ENCODE measurements around the gene POR.
"Not testable (repeated sequence)": the region's sequence is repeated elsewhere in the genome, so short reads cannot be mapped to it uniquely, and the experiment has no call there.

The POR gene

DNA sequence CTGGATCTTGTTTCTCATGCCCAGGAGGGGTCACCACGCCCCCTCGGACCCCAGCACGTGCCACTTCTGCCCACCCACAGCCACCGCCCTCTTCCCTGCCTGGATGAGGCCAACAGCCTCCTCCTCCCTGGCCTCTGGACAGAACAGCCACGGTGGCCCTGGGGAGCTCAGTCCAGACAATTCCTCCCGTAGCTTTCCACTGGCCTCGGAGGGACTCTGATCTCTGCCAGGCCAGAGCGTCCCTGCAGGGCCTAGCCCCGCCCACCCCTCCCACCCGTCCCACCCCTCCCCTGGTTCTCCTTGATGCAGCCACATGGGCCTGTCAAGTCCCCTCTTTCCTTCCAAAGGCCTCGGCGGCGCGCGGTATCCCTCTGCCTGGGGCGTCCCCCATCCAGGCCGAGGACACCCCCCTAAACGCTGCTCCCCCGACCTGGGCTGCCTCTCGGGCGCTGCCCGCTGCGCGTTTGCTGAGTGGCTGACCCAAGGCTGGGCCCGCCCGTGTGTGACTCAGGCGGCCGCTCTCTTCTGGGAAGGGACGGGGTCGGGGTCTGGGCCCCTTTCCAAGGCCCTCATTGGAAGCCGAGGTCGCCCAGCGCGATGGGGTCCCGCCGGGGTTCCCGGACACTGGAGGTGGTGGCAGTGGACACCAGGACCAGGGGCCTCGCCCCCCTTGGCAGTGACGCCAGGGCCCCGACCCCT, 78.9 kb downstream of the POR start:
- peaks cover 14% of the 10 kb centered on the region for H3K36me3 ChIP-seq (ENCODE audit: insufficient read depth, low read length)
- H3K4me1 ChIP-seq (ENCODE audit: insufficient read depth, low read length): peaks cover 15% of the 10 kb centered on the region
- H3K9me3 ChIP-seq (ENCODE audit: low read length): no peaks in the 10 kb centered on the region

DNA sequence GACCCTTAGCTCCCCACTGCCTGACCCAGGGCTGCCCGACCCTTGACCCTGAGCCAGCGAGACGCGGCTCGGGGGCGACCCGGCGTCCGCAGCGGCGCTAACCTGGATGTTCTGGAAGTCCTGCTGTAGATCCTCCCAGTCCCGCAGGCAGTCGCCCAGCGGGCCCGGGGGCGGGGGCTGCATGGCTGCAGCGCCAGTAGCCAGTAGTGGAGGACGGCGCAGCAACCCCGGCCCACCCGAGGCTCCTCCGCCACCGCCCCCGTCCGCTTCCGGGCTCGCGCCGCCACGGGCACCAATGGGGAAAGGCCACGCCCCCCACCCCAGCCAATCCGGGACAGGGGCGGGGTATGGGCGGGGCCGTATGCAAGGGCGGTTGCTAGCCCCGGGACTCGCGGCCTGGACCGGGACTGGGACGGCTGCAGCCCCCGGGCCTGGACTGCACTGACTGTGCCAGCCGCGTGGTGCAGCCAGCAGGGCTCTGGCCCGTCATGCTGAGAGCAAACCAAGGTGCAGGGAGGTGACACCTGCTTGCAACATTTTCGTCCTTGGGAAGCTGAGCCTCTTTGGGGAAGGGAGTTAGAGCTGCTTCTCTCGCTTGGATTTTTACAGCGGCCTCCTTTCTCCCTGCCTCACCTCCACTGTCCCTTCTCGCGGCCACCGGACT, 79.6 kb downstream of the POR start, which contains the start of gene TMEM120A:
Gene TMEM120A (minus strand): TSS at position 208 of the 664 bp plus-strand sequence. CDS start 25 bp downstream, at position 183.
- Histone ChIP-seq H3K27me3 (ENCODE audit: insufficient read depth, low read length) (no peaks in the 10 kb centered on the region), H3K4me1 (ENCODE audit: insufficient read depth, low read length) (peaks cover 15% of the 10 kb centered on the region), H3K4me3 (ENCODE audit: low read length) (peak within 1 kb of the TSS; percentile 65), H3K36me3 (ENCODE audit: insufficient read depth, low read length) (peaks cover 14% of the 10 kb centered on the region), H3K9me3 (ENCODE audit: low read length) (no peaks in the 10 kb centered on the region), H2AFZ (ENCODE audit: low read depth, low read length) (peak within 1 kb of the TSS; percentile 31)

More for the DNA sequence above, 78.9 kb downstream of the POR start:
- no peaks in the 10 kb centered on the region for H3K27me3 ChIP-seq (ENCODE audit: insufficient read depth, low read length)
- peak overlapping the region; percentile 65 for H3K4me3 ChIP-seq (ENCODE audit: low read length)
- peak overlapping the region; percentile 31 for H2AFZ ChIP-seq (ENCODE audit: low read depth, low read length)

DNA sequence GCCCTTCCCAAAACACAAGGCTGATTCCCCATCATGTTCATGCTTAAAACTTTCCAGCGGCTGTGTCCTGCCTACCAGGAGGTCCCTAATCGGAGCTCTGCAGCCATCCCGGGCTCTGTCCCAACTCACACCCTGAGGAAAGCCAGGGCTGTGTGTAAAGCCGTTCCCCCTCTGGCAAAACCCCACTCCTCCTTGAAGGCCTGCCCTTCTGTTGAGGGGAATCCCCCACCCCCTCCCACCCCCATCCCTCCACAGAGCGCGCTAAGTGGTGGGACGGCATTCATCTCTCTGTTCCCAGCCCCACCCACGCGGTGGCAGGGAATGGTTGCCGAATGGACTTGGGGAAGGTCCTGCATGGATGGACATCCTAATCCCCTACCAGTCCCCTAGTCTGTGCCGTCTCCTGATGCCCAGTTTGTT, 80.1 kb downstream of the POR start:
- peaks cover 14% of the 10 kb centered on the region for H3K36me3 ChIP-seq (ENCODE audit: insufficient read depth, low read length)
- no peaks in the 10 kb centered on the region for H3K27me3 ChIP-seq (ENCODE audit: insufficient read depth, low read length)
- H3K4me3 ChIP-seq (ENCODE audit: low read length): peak overlapping the region; percentile 65
- peak overlapping the region; percentile 10 for H2AFZ ChIP-seq (ENCODE audit: low read depth, low read length)
- H3K4me1 ChIP-seq (ENCODE audit: insufficient read depth, low read length): peaks cover 15% of the 10 kb centered on the region
- H3K9me3 ChIP-seq (ENCODE audit: low read length): no peaks in the 10 kb centered on the region

DNA sequence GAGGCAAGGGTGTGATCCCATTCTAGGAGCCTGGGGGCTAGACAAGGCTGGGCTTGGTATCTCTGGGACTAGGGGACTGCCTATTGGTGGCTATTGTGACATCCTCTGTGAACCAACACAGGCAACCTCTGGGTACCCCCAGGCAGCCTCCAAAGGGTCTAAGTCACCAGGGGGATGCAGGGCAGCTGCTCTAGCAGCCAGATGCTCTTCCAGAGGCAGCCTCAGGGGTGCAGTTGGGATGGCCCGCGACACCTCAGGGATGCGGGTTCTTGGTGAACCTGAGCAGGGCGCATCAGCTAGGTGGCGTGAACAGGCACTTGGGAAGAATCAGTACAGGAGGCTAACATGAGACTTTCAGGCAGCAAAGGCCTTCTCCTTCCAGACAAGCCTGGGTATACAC, 81.0 kb downstream of the POR start:
- Histone ChIP-seq H3K9me3 (ENCODE audit: low read length) (no peaks in the 10 kb centered on the region), H3K4me1 (ENCODE audit: insufficient read depth, low read length) (peaks cover 15% of the 10 kb centered on the region), H3K27me3 (ENCODE audit: insufficient read depth, low read length) (no peaks in the 10 kb centered on the region), H3K36me3 (ENCODE audit: insufficient read depth, low read length) (peaks cover 23% of the 10 kb centered on the region), H3K4me3 (ENCODE audit: low read length) (no peak overlapping the region), H2AFZ (ENCODE audit: low read depth, low read length) (no peak overlapping the region)

DNA sequence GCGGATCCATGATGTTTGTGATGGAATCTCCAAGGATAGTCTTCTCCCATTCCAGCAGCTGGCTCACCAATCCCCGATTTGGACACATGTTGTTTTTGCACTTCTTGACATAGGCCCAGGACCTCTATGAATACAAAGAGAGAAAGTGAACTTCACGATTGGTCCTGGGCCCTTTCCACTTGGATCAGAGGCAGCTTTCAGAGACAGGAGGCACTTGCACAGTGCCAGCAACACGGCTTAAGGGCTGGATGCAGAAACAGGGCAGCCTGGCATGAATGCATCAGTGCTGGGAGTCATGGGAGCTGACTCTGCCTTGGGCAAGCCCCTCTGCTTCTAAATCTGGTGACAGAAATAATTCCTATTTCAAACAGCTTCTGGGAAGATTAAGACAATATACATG, 81.5 kb downstream of the POR start:
- Histone ChIP-seq H3K4me1 (ENCODE audit: insufficient read depth, low read length) (peaks cover 15% of the 10 kb centered on the region), H2AFZ (ENCODE audit: low read depth, low read length) (no peak overlapping the region), H3K9me3 (ENCODE audit: low read length) (no peaks in the 10 kb centered on the region), H3K4me3 (ENCODE audit: low read length) (no peak overlapping the region), H3K36me3 (ENCODE audit: insufficient read depth, low read length) (peaks cover 27% of the 10 kb centered on the region), H3K27me3 (ENCODE audit: insufficient read depth, low read length) (no peaks in the 10 kb centered on the region)

DNA sequence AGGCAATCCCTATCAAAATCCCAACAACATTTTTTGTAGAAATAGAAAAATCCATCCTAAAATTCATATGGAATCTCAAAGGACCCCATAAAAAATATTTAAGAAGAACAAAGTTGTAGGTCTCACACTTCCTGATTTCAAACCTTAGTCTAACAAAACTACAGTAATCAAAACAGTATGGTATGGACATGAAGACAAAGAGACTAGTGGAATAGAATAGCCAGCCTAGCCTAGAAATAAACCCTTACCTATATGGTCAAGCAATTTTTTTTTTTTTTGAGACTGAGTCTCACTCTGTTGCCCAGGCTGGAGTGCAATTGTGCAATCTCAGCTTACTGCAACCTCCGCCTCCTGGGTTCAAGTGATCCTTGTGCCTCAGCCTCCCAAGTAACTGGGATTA, 83.1 kb downstream of the POR start:
- Histone ChIP-seq H3K4me1 (ENCODE audit: insufficient read depth, low read length) (peaks cover 14% of the 10 kb centered on the region), H2AFZ (ENCODE audit: low read depth, low read length) (no peak overlapping the region), H3K4me3 (ENCODE audit: low read length) (no peak overlapping the region), H3K27me3 (ENCODE audit: insufficient read depth, low read length) (no peaks in the 10 kb centered on the region), H3K36me3 (ENCODE audit: insufficient read depth, low read length) (peaks cover 36% of the 10 kb centered on the region), H3K9me3 (ENCODE audit: low read length) (no peaks in the 10 kb centered on the region)

DNA sequence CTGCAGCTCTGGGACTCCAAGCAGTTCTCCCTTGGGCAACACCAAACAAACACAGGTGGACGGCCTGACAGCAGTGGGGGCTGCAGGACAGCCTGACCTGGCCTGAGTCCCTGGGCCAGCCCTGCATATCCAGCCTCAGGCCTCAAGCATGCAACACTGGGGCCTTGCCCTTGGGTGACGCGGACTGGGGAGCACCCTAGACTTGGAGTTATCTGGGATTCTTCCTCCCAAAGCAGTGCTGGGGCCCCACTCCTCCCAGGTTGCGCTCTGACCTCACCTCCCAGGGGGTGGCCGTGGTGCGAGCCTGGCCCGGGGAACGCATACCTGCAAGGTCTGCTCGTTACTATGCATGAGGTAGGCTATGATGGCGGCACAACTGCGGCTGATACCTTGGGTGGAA, 85.6 kb downstream of the POR start:
- Histone ChIP-seq H3K4me3 (ENCODE audit: low read length) (no peak overlapping the region), H3K27me3 (ENCODE audit: insufficient read depth, low read length) (no peaks in the 10 kb centered on the region), H3K36me3 (ENCODE audit: insufficient read depth, low read length) (peaks cover 50% of the 10 kb centered on the region), H3K9me3 (ENCODE audit: low read length) (no peaks in the 10 kb centered on the region), H3K4me1 (ENCODE audit: insufficient read depth, low read length) (no peaks in the 10 kb centered on the region), H2AFZ (ENCODE audit: low read depth, low read length) (no peak overlapping the region)

DNA sequence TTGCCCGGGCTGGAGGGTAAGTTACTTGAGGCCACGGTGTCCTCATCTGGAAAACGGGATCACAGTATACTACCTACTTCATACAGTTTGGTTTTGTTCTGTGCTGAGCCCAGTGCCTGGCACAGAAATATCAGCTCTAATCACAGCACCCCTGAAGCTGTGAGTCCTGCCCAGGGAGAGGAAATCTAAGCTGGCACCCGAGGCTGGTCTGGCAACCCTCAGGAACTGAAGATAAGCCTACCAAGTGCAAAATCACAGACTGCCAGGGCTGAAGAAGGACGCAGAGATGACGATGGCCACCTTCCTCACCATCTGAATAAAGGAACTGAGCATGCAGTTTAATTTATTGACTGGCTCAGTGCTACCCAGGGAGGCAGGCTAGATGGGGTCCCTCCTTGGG, 87.2 kb downstream of the POR start:
- Histone ChIP-seq H3K36me3 (ENCODE audit: insufficient read depth, low read length) (peaks cover 45% of the 10 kb centered on the region), H3K9me3 (ENCODE audit: low read length) (no peaks in the 10 kb centered on the region), H3K4me1 (ENCODE audit: insufficient read depth, low read length) (no peaks in the 10 kb centered on the region), H2AFZ (ENCODE audit: low read depth, low read length) (no peak overlapping the region), H3K4me3 (ENCODE audit: low read length) (no peak overlapping the region), H3K27me3 (ENCODE audit: insufficient read depth, low read length) (no peaks in the 10 kb centered on the region)

DNA sequence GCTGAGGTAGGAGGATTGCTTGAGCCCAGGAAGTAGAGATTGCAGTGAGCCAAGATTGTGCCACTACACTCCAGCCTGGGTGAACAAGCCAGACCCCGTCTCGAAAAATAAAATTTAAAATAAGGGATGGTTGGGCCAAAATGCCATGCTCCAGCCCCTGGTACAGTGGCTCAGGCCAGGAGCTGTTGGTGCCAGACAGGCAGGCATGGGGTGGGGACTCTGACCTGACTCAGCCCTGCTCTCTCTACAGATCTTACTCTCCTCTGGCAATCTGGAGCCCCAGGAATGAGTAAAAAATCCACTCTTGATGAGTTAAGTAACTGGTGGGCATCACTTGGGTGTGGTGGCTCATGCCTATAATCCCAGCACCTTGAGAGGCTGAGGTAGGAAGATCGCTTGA, 87.9 kb downstream of the POR start:
- no peak overlapping the region for H2AFZ ChIP-seq (ENCODE audit: low read depth, low read length)
- no peak overlapping the region for H3K4me3 ChIP-seq (ENCODE audit: low read length)
- H3K27me3 ChIP-seq (ENCODE audit: insufficient read depth, low read length): no peaks in the 10 kb centered on the region
- H3K9me3 ChIP-seq (ENCODE audit: low read length): no peaks in the 10 kb centered on the region
- peaks cover 43% of the 10 kb centered on the region for H3K36me3 ChIP-seq (ENCODE audit: insufficient read depth, low read length)
- H3K4me1 ChIP-seq (ENCODE audit: insufficient read depth, low read length): no peaks in the 10 kb centered on the region

DNA sequence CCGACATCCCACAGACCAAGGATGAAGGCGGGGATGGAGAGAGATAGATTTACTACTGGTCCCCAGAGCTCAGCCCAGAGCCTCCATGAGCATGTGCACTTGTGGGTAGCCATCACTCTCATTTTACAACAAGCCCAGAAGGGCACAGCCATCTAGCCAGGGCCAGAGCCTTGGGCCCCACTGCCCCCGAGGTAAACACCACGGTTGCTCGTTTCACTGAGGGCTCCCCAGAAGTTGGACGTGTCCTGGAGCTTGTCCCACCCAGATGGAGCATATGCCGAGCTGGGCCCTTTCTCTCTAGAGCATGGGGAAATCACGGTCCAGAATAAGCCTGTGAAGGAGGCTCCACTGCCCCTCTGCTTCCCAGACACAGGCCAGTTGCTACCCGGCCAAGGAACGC, 88.4 kb downstream of the POR start:
- H3K9me3 ChIP-seq (ENCODE audit: low read length): no peaks in the 10 kb centered on the region
- no peak overlapping the region for H3K4me3 ChIP-seq (ENCODE audit: low read length)
- H3K27me3 ChIP-seq (ENCODE audit: insufficient read depth, low read length): no peaks in the 10 kb centered on the region
- H3K4me1 ChIP-seq (ENCODE audit: insufficient read depth, low read length): no peaks in the 10 kb centered on the region
- no peak overlapping the region for H2AFZ ChIP-seq (ENCODE audit: low read depth, low read length)
- peaks cover 42% of the 10 kb centered on the region for H3K36me3 ChIP-seq (ENCODE audit: insufficient read depth, low read length)

DNA sequence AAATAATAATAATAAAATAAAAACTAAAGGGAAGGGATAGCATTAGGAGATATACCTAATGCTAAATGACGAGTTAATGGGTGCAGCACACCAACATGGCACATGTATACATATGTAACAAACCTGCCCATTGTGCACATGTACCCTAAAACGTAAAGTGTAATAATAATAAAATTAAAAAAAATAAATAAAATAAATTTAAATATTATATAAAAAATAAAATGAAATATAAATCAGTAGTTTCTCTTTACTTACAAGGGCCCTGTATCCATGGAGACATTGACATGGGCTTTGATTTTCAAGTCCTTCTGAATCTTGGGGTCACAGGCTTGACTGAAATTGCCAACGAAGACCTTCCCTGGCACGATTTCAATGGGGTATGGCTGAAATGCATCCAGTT, 90.0 kb downstream of the POR start:
- H3K27me3 ChIP-seq (ENCODE audit: insufficient read depth, low read length); H3K9me3 ChIP-seq (ENCODE audit: low read length); H3K4me3 ChIP-seq (ENCODE audit: low read length); H2AFZ ChIP-seq (ENCODE audit: low read depth, low read length); H3K4me1 ChIP-seq (ENCODE audit: insufficient read depth, low read length): not testable (repeated sequence)
- peaks cover 39% of the 10 kb centered on the region for H3K36me3 ChIP-seq (ENCODE audit: insufficient read depth, low read length)

DNA sequence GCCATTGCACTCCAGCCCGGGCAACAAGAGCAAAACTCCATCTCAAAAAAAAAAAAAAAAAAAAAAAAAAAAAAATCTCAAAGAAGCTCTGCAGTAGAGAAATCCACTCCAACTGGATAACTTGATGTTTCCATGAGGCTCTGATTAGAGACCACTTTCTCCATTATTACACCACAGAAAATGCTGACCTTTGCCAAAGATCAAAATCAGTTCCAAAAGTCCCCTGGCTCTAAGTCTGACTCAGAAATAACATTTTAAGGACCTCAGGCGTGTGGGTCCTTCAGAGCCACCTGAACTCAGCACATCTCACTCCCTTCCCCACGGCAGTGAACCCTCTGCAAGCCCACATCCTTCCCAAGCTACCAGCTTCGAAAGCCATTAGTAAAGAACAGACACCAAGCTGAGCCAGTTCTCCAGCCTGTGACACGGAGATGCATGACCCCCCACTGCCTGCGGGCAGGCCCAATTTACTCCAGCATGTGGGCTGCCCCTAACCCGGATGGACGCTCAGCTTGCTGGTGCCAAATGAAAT, 93.3 kb downstream of the POR start:
- H3K36me3 ChIP-seq (ENCODE audit: insufficient read depth, low read length): peaks cover 23% of the 10 kb centered on the region
- no peak overlapping the region for H3K4me3 ChIP-seq (ENCODE audit: low read length)
- H3K4me1 ChIP-seq (ENCODE audit: insufficient read depth, low read length): no peaks in the 10 kb centered on the region
- no peaks in the 10 kb centered on the region for H3K9me3 ChIP-seq (ENCODE audit: low read length)
- no peak overlapping the region for H2AFZ ChIP-seq (ENCODE audit: low read depth, low read length)
- no peaks in the 10 kb centered on the region for H3K27me3 ChIP-seq (ENCODE audit: insufficient read depth, low read length)

DNA sequence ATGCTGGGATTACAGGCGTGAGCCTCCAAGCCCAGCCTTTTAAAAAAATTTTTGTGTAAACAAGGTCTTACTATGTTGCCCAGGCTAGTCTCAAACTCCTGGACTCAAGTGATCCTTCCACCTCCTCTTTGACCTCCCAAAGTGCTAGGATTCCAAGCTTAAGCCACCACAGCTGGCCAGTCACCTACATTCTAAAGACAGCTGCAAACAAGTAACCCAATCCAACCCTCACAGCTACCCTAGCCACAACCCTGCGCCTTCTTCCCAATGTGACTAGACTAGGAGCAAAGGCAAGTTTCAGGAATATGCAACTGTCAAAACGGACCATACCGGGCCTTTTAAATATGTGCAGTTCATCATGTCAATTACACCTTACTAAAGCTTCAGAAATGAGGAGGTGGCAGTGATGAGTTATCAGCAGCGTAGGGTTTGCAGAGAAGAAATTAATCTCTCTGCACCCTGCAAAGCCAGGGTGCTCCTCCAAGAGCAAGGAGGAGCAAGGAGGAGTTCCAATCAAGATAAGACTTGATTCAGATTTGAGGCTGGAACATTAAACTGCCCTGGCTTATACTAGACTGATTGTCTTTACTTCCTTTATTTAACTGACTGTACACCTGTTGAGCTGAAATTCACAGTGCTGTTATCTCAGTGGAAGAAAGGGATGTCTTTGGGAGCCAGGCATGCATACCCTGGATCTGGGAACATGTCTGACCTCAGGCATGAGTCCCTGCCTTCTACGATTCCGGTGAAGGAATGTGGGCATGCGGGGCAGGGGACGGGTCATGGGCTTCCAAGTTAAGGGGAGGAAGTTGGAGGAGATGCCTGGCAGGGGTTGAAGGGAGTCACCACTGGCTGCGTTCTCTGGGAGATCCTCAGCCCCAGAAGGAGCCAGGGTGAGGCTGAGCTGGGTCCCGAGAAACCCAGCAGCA, 95.0 kb downstream of the POR start:
- H3K27me3 ChIP-seq (ENCODE audit: insufficient read depth, low read length): no peaks in the 10 kb centered on the region
- no peaks in the 10 kb centered on the region for H3K9me3 ChIP-seq (ENCODE audit: low read length)
- no peak overlapping the region for H3K4me3 ChIP-seq (ENCODE audit: low read length)
- no peaks in the 10 kb centered on the region for H3K4me1 ChIP-seq (ENCODE audit: insufficient read depth, low read length)
- no peak overlapping the region for H2AFZ ChIP-seq (ENCODE audit: low read depth, low read length)
- H3K36me3 ChIP-seq (ENCODE audit: insufficient read depth, low read length): peaks cover 22% of the 10 kb centered on the region

Measured in neuron (in vitro differentiated cells).